ENCODE measurements around the gene ENTPD5. TPM values are rescaled to one million over a fixed set of nuclear protein-coding genes. Genes with fewer than 3 reads are reported as not detected.
"Not testable (repeated sequence)": the region's sequence is repeated elsewhere in the genome, so short reads cannot be mapped to it uniquely, and the experiment has no call there.

The ENTPD5 gene
- polyA plus RNA-seq, 4 donors = 16.9 to 53.1 (median 44.7) TPM

- no peak for DNase-seq (ENCODE audit: low read depth in 4 of 4, low spot score in 3 of 4)
Measured at GRCh38 chr14:73945159-73945670, 73.9 kb downstream of the ENTPD5 start.

- DNase-seq (ENCODE audit: low read depth in 4 of 4, low spot score in 3 of 4) = no peak
Measured at GRCh38 chr14:73944432-73945158, 74.5 kb downstream of the ENTPD5 start.

GRCh38 chr14:73943083-73943482, 76.0 kb downstream of the ENTPD5 start:
- DNase-seq (ENCODE audit: low read depth in 4 of 4, low spot score in 3 of 4) = no peak

GRCh38 chr14:73942180-73942579, 76.9 kb downstream of the ENTPD5 start:
- DNase-seq (ENCODE audit: low read depth in 4 of 4, low spot score in 3 of 4) = no peak

GRCh38 chr14:73937012-73937411, 82.1 kb downstream of the ENTPD5 start:
- DNase-seq (ENCODE audit: low read depth in 4 of 4, low spot score in 3 of 4) = no peak

GRCh38 chr14:73936548-73936947, 82.5 kb downstream of the ENTPD5 start:
- DNase-seq (ENCODE audit: low read depth in 4 of 4, low spot score in 3 of 4) = no peak

- no peak for DNase-seq (ENCODE audit: low read depth in 4 of 4, low spot score in 3 of 4)
Measured at GRCh38 chr14:73935666-73936065, 83.4 kb downstream of the ENTPD5 start.

- DNase-seq (ENCODE audit: low read depth in 4 of 4, low spot score in 3 of 4) = no peak
Measured at GRCh38 chr14:73924337-73924736, 94.8 kb downstream of the ENTPD5 start.

- not testable (repeated sequence) for DNase-seq (ENCODE audit: low read depth in 4 of 4, low spot score in 3 of 4)
Measured at GRCh38 chr14:73919457-73919856, 99.6 kb downstream of the ENTPD5 start.

GRCh38 chr14:73916324-73916723, 102.8 kb downstream of the ENTPD5 start:
- DNase-seq (ENCODE audit: low read depth in 4 of 4, low spot score in 3 of 4) = no peak

- DNase-seq (ENCODE audit: low read depth in 4 of 4, low spot score in 3 of 4) = no peak
Measured at GRCh38 chr14:73913256-73913655, 105.8 kb downstream of the ENTPD5 start.

- no peak for DNase-seq (ENCODE audit: low read depth in 4 of 4, low spot score in 3 of 4)
Measured at GRCh38 chr14:73909681-73910080, 109.4 kb downstream of the ENTPD5 start.

Other genes with a start within 250 kb of the ENTPD5 start
- gene PTGR2, start 167.5 kb downstream of the ENTPD5 start, polyA plus RNA-seq (ENCODE audit: insufficient read length in 4 of 4) = 10 to 100 TPM in 3 of 4 donors, 1 to 10 TPM in 1; 8.4 to 37.3 (median 26.6) TPM
- gene ZNF410, start 132.4 kb downstream of the ENTPD5 start, polyA plus RNA-seq (ENCODE audit: insufficient read length in 4 of 4) = 10 to 100 TPM; 45.3 to 63.6 (median 60.5) TPM
- 10 to 100 TPM; 11.5 to 14.2 (median 13.1) TPM for gene FAM161B, start 69.2 kb downstream of the ENTPD5 start, polyA plus RNA-seq (ENCODE audit: insufficient read length in 4 of 4)
- gene COQ6, start 69.0 kb downstream of the ENTPD5 start, polyA plus RNA-seq (ENCODE audit: insufficient read length in 4 of 4) = 10 to 100 TPM; 19.1 to 40.9 (median 29.2) TPM
- gene BBOF1, start 61 bp upstream of the ENTPD5 start, polyA plus RNA-seq (ENCODE audit: insufficient read length in 4 of 4) = 10 to 100 TPM; 15.2 to 19.3 (median 16.7) TPM
- gene ALDH6A1, start 65.2 kb upstream of the ENTPD5 start, polyA plus RNA-seq (ENCODE audit: insufficient read length in 4 of 4) = 100 to 1,000 TPM in 1 of 4 donors, 10 to 100 TPM in 3; 24.4 to 119 (median 85.3) TPM
- 10 to 100 TPM; 15.7 to 20.5 (median 18.4) TPM for gene LIN52, start 65.7 kb upstream of the ENTPD5 start, polyA plus RNA-seq (ENCODE audit: insufficient read length in 4 of 4)
- gene VSX2, start 220.2 kb upstream of the ENTPD5 start, polyA plus RNA-seq (ENCODE audit: insufficient read length in 4 of 4) = under 1 TPM in 3 of 4 donors, not detected in 1; 0.06 to 0.16 (median 0.13) TPM